HL-60 (cell line): ENCODE measurements around the gene SIDT2.

Source experiments
- POLR2AphosphoS5 ChIP-seq: IDR thresholded peaks from 2 replicates; pipeline ENCODE4 v1.6.1; 2012; ENCODE audit warnings: low read depth
- SPI1 ChIP-seq: IDR thresholded peaks from 2 replicates; pipeline ENCODE4 v1.6.1; 2012; ENCODE audit warnings: low read depth, mild to moderate bottlenecking, borderline replicate concordance
- TF ChIP-seq, protein P1 (sequence below): IDR thresholded peaks from one replicate; pipeline ENCODE4 v1.5.1; 2011; ENCODE audit warnings: low read length, control low read depth, inconsistent platforms; ENCODE audit not compliant: insufficient read depth
- TF ChIP-seq, protein P2 (sequence below): IDR thresholded peaks from 2 replicates; pipeline ENCODE4 v1.6.1; 2012; ENCODE audit warnings: low read depth; ENCODE audit not compliant: insufficient replicate concordance

DNA sequence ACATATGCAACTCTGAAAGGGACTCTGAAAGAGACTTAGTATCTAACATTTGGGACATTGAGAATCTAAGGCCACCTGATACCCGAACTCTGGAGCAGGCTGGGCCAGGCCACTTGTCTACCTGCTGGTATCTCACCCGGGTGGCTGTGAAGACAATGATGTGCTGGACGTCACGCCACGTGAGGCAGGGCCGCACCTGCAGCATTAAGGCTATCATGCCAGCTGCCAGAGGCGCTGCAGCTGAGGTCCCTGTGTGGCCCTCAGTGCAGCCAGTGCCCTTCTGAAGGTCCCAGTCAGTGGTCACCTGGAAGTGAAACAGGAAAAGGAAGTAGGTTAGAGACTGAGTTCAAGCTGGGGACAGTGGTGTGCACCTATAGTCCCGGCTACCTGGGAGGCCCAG lies 40.9 kb downstream of the SIDT2 start:
- TF ChIP-seq, protein P1, sequence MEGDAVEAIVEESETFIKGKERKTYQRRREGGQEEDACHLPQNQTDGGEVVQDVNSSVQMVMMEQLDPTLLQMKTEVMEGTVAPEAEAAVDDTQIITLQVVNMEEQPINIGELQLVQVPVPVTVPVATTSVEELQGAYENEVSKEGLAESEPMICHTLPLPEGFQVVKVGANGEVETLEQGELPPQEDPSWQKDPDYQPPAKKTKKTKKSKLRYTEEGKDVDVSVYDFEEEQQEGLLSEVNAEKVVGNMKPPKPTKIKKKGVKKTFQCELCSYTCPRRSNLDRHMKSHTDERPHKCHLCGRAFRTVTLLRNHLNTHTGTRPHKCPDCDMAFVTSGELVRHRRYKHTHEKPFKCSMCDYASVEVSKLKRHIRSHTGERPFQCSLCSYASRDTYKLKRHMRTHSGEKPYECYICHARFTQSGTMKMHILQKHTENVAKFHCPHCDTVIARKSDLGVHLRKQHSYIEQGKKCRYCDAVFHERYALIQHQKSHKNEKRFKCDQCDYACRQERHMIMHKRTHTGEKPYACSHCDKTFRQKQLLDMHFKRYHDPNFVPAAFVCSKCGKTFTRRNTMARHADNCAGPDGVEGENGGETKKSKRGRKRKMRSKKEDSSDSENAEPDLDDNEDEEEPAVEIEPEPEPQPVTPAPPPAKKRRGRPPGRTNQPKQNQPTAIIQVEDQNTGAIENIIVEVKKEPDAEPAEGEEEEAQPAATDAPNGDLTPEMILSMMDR, result no peak
- TF ChIP-seq POLR2AphosphoS5 (no peak), SPI1 (no peak)
- TF ChIP-seq, protein P2, sequence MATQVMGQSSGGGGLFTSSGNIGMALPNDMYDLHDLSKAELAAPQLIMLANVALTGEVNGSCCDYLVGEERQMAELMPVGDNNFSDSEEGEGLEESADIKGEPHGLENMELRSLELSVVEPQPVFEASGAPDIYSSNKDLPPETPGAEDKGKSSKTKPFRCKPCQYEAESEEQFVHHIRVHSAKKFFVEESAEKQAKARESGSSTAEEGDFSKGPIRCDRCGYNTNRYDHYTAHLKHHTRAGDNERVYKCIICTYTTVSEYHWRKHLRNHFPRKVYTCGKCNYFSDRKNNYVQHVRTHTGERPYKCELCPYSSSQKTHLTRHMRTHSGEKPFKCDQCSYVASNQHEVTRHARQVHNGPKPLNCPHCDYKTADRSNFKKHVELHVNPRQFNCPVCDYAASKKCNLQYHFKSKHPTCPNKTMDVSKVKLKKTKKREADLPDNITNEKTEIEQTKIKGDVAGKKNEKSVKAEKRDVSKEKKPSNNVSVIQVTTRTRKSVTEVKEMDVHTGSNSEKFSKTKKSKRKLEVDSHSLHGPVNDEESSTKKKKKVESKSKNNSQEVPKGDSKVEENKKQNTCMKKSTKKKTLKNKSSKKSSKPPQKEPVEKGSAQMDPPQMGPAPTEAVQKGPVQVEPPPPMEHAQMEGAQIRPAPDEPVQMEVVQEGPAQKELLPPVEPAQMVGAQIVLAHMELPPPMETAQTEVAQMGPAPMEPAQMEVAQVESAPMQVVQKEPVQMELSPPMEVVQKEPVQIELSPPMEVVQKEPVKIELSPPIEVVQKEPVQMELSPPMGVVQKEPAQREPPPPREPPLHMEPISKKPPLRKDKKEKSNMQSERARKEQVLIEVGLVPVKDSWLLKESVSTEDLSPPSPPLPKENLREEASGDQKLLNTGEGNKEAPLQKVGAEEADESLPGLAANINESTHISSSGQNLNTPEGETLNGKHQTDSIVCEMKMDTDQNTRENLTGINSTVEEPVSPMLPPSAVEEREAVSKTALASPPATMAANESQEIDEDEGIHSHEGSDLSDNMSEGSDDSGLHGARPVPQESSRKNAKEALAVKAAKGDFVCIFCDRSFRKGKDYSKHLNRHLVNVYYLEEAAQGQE, result no peak
